ENCODE results near the gene STARD10.

The STARD10 gene

DNA sequence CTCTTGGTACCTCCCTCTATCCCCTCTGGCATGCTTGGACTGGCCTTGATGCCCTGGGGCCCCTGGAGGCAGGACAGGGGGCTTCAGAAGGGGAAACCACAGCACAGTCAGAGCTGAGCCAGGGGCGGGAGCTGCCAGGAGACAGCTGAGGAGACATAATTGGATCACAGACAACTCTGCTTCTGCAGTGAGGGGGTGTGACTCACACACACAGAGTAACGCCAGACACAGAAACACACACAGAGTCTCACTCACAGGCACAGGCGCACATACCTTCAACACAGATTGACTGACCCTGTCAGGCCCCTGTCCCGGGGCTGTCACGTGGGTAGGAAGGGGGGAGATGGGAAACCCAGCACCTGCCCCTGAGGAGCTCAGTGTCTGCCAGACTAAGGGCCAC is 20.6 kb downstream of the STARD10 start:
- peak; percentile 39 for DNase-seq
- TF ChIP-seq, protein P1, sequence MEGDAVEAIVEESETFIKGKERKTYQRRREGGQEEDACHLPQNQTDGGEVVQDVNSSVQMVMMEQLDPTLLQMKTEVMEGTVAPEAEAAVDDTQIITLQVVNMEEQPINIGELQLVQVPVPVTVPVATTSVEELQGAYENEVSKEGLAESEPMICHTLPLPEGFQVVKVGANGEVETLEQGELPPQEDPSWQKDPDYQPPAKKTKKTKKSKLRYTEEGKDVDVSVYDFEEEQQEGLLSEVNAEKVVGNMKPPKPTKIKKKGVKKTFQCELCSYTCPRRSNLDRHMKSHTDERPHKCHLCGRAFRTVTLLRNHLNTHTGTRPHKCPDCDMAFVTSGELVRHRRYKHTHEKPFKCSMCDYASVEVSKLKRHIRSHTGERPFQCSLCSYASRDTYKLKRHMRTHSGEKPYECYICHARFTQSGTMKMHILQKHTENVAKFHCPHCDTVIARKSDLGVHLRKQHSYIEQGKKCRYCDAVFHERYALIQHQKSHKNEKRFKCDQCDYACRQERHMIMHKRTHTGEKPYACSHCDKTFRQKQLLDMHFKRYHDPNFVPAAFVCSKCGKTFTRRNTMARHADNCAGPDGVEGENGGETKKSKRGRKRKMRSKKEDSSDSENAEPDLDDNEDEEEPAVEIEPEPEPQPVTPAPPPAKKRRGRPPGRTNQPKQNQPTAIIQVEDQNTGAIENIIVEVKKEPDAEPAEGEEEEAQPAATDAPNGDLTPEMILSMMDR (IDR thresholded peaks at IDR 0.05; ENCODE audit: low read depth, low read length), result no peak
- Histone ChIP-seq H3K9me3 (ENCODE audit: severe bottlenecking) (no peaks in the 10 kb centered on the region), H3K36me3 (peaks cover 5% of the 10 kb centered on the region; the same call in 1 of the 2 replicates), H3K4me3 (ENCODE audit: low read depth, low read length) (no peak overlapping the region), H3K27ac (no peak overlapping the region), H3K27me3 (ENCODE audit: insufficient read depth, low read depth, severe bottlenecking) (no peaks in the 10 kb centered on the region)

- Histone ChIP-seq H3K4me3 (ENCODE audit: low read depth, low read length) (no peak overlapping the region), H3K36me3 (peaks cover 2% of the 10 kb centered on the region; the same call in 1 of the 2 replicates), H3K9me3 (ENCODE audit: severe bottlenecking) (no peaks in the 10 kb centered on the region), H3K27ac (no peak overlapping the region), H3K27me3 (ENCODE audit: insufficient read depth, low read depth, severe bottlenecking) (no peaks in the 10 kb centered on the region)
- TF ChIP-seq, protein P1 (IDR thresholded peaks at IDR 0.05; ENCODE audit: low read depth, low read length), result no peak
- no peak for DNase-seq
Observed at GRCh38 chr11:72772059-72772458, 21.8 kb downstream of the STARD10 start.

- H3K9me3 ChIP-seq (ENCODE audit: severe bottlenecking), result no peaks in the 10 kb centered on the region
- DNase-seq, result no peak
- no peak overlapping the region for H3K27ac ChIP-seq
Observed at GRCh38 chr11:72771507-72771906, 22.3 kb downstream of the STARD10 start.

DNA sequence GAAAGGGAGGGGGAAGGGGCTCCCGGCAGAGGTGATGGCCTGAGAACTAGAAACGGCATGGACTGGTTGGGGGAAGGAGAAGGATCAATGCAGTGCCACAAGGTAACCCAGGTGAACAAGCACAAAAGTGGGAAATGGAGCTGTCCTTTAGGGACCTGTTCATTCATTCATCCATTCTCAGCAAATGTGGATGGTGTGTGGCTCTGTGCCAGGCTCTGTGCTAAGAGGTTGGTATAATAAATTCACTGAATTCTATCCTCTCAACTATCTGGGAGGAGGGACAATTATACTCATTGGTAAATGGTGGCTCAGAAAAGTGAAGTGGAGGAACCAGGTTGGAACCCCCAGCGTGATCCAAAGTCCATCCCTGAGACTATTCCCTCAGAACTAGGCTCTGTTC is 23.0 kb downstream of the STARD10 start:
- TF ChIP-seq, protein P1 (IDR thresholded peaks at IDR 0.05; ENCODE audit: low read depth, low read length), result no peak
- Histone ChIP-seq H3K27me3 (ENCODE audit: insufficient read depth, low read depth, severe bottlenecking) (no peaks in the 10 kb centered on the region), H3K36me3 (no peaks in the 10 kb centered on the region; the same call in 1 of the 2 replicates), H3K27ac (no peak overlapping the region), H3K9me3 (ENCODE audit: severe bottlenecking) (no peaks in the 10 kb centered on the region), H3K4me3 (ENCODE audit: low read depth, low read length) (no peak overlapping the region)
- DNase-seq, result no peak

More at GRCh38 chr11:72771507-72771906, 22.3 kb downstream of the STARD10 start:
- H3K4me3 ChIP-seq (ENCODE audit: low read depth, low read length), result no peak overlapping the region
- TF ChIP-seq, protein P1 (IDR thresholded peaks at IDR 0.05; ENCODE audit: low read depth, low read length), result no peak
- H3K27me3 ChIP-seq (ENCODE audit: insufficient read depth, low read depth, severe bottlenecking), result no peaks in the 10 kb centered on the region
- peaks cover 2% of the 10 kb centered on the region; the same call in 1 of the 2 replicates for H3K36me3 ChIP-seq

DNA sequence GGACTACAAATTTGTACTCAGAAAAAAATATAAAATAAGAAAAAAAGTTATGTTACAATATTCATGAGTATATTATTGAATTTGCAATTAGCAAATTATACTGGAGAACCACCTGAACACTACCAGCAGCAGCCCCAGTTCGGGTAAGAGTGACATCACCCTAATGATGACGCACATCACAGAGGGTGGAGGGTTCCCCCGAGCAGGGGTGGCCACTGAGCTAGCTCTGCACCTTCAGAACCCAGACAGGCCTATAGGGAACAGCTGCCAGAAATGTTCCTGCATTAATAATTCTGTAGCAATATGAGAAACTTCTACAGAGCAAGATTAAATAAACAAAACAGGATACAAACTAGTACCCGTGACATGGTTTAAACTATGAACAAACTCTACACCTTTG is 24.2 kb downstream of the STARD10 start:
- no peak for DNase-seq
- no peaks in the 10 kb centered on the region for H3K27me3 ChIP-seq (ENCODE audit: insufficient read depth, low read depth, severe bottlenecking)
- TF ChIP-seq, protein P1 (IDR thresholded peaks at IDR 0.05; ENCODE audit: low read depth, low read length), result no peak
- no peak overlapping the region for H3K27ac ChIP-seq
- H3K36me3 ChIP-seq, result no peaks in the 10 kb centered on the region
- no peaks in the 10 kb centered on the region for H3K9me3 ChIP-seq (ENCODE audit: severe bottlenecking)
- no peak overlapping the region for H3K4me3 ChIP-seq (ENCODE audit: low read depth, low read length)

GRCh38 chr11:72768581-72768980 is 25.3 kb downstream of the STARD10 start:
- Histone ChIP-seq H3K36me3 (no peaks in the 10 kb centered on the region), H3K4me3 (ENCODE audit: low read depth, low read length) (no peak overlapping the region), H3K9me3 (ENCODE audit: severe bottlenecking) (no peaks in the 10 kb centered on the region), H3K27ac (no peak overlapping the region), H3K27me3 (ENCODE audit: insufficient read depth, low read depth, severe bottlenecking) (no peaks in the 10 kb centered on the region)
- DNase-seq, result no peak
- TF ChIP-seq, protein P1 (IDR thresholded peaks at IDR 0.05; ENCODE audit: low read depth, low read length), result no peak

Data from WERI-Rb-1 (cell line).